ENCODE measurements around the gene LUC7L.
"Not testable (repeated sequence)": the region's sequence is repeated elsewhere in the genome, so short reads cannot be mapped to it uniquely, and the experiment has no call there.

DNA sequence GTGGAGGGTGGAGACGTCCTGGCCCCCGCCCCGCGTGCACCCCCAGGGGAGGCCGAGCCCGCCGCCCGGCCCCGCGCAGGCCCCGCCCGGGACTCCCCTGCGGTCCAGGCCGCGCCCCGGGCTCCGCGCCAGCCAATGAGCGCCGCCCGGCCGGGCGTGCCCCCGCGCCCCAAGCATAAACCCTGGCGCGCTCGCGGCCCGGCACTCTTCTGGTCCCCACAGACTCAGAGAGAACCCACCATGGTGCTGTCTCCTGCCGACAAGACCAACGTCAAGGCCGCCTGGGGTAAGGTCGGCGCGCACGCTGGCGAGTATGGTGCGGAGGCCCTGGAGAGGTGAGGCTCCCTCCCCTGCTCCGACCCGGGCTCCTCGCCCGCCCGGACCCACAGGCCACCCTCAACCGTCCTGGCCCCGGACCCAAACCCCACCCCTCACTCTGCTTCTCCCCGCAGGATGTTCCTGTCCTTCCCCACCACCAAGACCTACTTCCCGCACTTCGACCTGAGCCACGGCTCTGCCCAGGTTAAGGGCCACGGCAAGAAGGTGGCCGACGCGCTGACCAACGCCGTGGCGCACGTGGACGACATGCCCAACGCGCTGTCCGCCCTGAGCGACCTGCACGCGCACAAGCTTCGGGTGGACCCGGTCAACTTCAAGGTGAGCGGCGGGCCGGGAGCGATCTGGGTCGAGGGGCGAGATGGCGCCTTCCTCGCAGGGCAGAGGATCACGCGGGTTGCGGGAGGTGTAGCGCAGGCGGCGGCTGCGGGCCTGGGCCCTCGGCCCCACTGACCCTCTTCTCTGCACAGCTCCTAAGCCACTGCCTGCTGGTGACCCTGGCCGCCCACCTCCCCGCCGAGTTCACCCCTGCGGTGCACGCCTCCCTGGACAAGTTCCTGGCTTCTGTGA is 52.5 kb downstream of the LUC7L start, which contains the start of gene HBA1:
- TF ChIP-seq, protein P1, sequence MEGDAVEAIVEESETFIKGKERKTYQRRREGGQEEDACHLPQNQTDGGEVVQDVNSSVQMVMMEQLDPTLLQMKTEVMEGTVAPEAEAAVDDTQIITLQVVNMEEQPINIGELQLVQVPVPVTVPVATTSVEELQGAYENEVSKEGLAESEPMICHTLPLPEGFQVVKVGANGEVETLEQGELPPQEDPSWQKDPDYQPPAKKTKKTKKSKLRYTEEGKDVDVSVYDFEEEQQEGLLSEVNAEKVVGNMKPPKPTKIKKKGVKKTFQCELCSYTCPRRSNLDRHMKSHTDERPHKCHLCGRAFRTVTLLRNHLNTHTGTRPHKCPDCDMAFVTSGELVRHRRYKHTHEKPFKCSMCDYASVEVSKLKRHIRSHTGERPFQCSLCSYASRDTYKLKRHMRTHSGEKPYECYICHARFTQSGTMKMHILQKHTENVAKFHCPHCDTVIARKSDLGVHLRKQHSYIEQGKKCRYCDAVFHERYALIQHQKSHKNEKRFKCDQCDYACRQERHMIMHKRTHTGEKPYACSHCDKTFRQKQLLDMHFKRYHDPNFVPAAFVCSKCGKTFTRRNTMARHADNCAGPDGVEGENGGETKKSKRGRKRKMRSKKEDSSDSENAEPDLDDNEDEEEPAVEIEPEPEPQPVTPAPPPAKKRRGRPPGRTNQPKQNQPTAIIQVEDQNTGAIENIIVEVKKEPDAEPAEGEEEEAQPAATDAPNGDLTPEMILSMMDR (IDR thresholded peaks at IDR 0.05), result not testable (repeated sequence)
- TF ChIP-seq RCOR1 (IDR thresholded peaks at IDR 0.05; ENCODE audit: low read length); EP300 (IDR thresholded peaks at IDR 0.05; ENCODE audit: borderline replicate concordance in 1 of 2, low read depth in 1 of 2, low read length in 1 of 2); YY1 (IDR thresholded peaks at IDR 0.05; ENCODE audit: low read depth); POLR2AphosphoS5 (IDR thresholded peaks at IDR 0.05; ENCODE audit: low read depth, low read length); TAF1 (IDR thresholded peaks at IDR 0.05; ENCODE audit: borderline replicate concordance, low read depth, low read length); RAD21 (IDR thresholded peaks at IDR 0.05; ENCODE audit: low read length); TEAD4 (IDR thresholded peaks at IDR 0.05; ENCODE audit: borderline replicate concordance, insufficient read depth); RFX5 (IDR thresholded peaks at IDR 0.05; ENCODE audit: low read length); RXRA (IDR thresholded peaks at IDR 0.05; ENCODE audit: borderline replicate concordance, low read depth); FOSL2 (IDR thresholded peaks at IDR 0.05; ENCODE audit: borderline replicate concordance, low read depth): not testable (repeated sequence)
- TF ChIP-seq, protein P2, sequence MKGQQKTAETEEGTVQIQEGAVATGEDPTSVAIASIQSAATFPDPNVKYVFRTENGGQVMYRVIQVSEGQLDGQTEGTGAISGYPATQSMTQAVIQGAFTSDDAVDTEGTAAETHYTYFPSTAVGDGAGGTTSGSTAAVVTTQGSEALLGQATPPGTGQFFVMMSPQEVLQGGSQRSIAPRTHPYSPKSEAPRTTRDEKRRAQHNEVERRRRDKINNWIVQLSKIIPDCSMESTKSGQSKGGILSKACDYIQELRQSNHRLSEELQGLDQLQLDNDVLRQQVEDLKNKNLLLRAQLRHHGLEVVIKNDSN (IDR thresholded peaks at IDR 0.05; ENCODE audit: borderline replicate concordance, low read depth), result not testable (repeated sequence)
- TF ChIP-seq, protein P3, sequence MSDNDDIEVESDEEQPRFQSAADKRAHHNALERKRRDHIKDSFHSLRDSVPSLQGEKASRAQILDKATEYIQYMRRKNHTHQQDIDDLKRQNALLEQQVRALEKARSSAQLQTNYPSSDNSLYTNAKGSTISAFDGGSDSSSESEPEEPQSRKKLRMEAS (IDR thresholded peaks at IDR 0.05; ENCODE audit: low read depth), result not testable (repeated sequence)
- TF ChIP-seq, protein P4, sequence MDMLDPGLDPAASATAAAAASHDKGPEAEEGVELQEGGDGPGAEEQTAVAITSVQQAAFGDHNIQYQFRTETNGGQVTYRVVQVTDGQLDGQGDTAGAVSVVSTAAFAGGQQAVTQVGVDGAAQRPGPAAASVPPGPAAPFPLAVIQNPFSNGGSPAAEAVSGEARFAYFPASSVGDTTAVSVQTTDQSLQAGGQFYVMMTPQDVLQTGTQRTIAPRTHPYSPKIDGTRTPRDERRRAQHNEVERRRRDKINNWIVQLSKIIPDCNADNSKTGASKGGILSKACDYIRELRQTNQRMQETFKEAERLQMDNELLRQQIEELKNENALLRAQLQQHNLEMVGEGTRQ (IDR thresholded peaks at IDR 0.05; ENCODE audit: borderline replicate concordance, low read depth, low read length), result not testable (repeated sequence)
